ENCODE data around the gene CDK18. TPM values are rescaled to one million over a fixed set of nuclear protein-coding genes. Genes with fewer than 3 reads are reported as not detected.

Gene CDK18
- polyA plus RNA-seq, 1 donor from 2014 or later, result not detected

GRCh38 chr1:205554026-205554811 is 49.8 kb downstream of the CDK18 start:
- H3K27me3 ChIP-seq (ENCODE audit: insufficient read depth, low read depth, low read length), result no peaks in the 10 kb centered on the region
- H3F3A ChIP-seq (ENCODE audit: insufficient read depth, low read length, poor library complexity, severe bottlenecking), result no peaks in the 10 kb centered on the region
- peaks cover 10% of the 10 kb centered on the region for H3K9me3 ChIP-seq (ENCODE audit: low read length)
- H3K4me2 ChIP-seq (ENCODE audit: low read length), result no peak overlapping the region
- no peaks in the 10 kb centered on the region for H3K9me2 ChIP-seq (ENCODE audit: insufficient read depth, low read length)
- no peak overlapping the region for H3K4me3 ChIP-seq (ENCODE audit: low read length)
- no peaks in the 10 kb centered on the region for H3K79me2 ChIP-seq (replicated peaks; ENCODE audit: insufficient read depth, low read length)
- TF ChIP-seq TAF1 (IDR thresholded peaks at IDR 0.05; ENCODE audit: low read depth) (no peak), SMC3 (conservative IDR thresholded peaks at IDR 0.05; ENCODE audit: poor library complexity) (no peak), EP300 (conservative IDR thresholded peaks at IDR 0.05; ENCODE audit: poor library complexity, severe bottlenecking) (no peak), EZH2 (IDR thresholded peaks at IDR 0.05; ENCODE audit: borderline replicate concordance, insufficient read depth, low read length, poor library complexity, severe bottlenecking) (no peak)
- no peak overlapping the region for H3K9ac ChIP-seq (ENCODE audit: low read length)
- H2AFZ ChIP-seq (ENCODE audit: low read depth, low read length), result no peak overlapping the region
- no peaks in the 10 kb centered on the region for H4K20me1 ChIP-seq (ENCODE audit: insufficient read depth)
- H3K27ac ChIP-seq (ENCODE audit: low read length), result no peak overlapping the region
- H3K36me3 ChIP-seq (ENCODE audit: insufficient read depth, low read length), result no peaks in the 10 kb centered on the region

GRCh38 chr1:205561501-205562203 is 57.2 kb downstream of the CDK18 start:
- Histone ChIP-seq H3K27me3 (ENCODE audit: insufficient read depth, low read depth, low read length) (peaks cover 14% of the 10 kb centered on the region), H3K9me2 (ENCODE audit: insufficient read depth, low read length) (no peaks in the 10 kb centered on the region), H3K79me2 (replicated peaks; ENCODE audit: insufficient read depth, low read length) (no peaks in the 10 kb centered on the region), H3F3A (ENCODE audit: insufficient read depth, low read length, poor library complexity, severe bottlenecking) (no peaks in the 10 kb centered on the region), H2AFZ (ENCODE audit: low read depth, low read length) (no peak overlapping the region), H3K36me3 (ENCODE audit: insufficient read depth, low read length) (no peaks in the 10 kb centered on the region), H3K4me3 (ENCODE audit: low read length) (no peak overlapping the region), H3K9me3 (ENCODE audit: low read length) (peaks cover 11% of the 10 kb centered on the region), H3K27ac (ENCODE audit: low read length) (no peak overlapping the region), H3K9ac (ENCODE audit: low read length) (no peak overlapping the region), H3K4me2 (ENCODE audit: low read length) (no peak overlapping the region), H4K20me1 (ENCODE audit: insufficient read depth) (no peaks in the 10 kb centered on the region)
- no peak for TF ChIP-seq POLR2AphosphoS5 (IDR thresholded peaks at IDR 0.05)

GRCh38 chr1:205563927-205564441 is 59.5 kb downstream of the CDK18 start:
- no peak overlapping the region for H2AFZ ChIP-seq (ENCODE audit: low read depth, low read length)
- H3K27me3 ChIP-seq (ENCODE audit: insufficient read depth, low read depth, low read length), result peaks cover 36% of the 10 kb centered on the region
- H3K9me3 ChIP-seq (ENCODE audit: low read length), result peaks cover 11% of the 10 kb centered on the region
- H3K9ac ChIP-seq (ENCODE audit: low read length), result no peak overlapping the region
- H3K9me2 ChIP-seq (ENCODE audit: insufficient read depth, low read length), result no peaks in the 10 kb centered on the region
- H3K4me3 ChIP-seq (ENCODE audit: low read length), result no peak overlapping the region
- H4K20me1 ChIP-seq (ENCODE audit: insufficient read depth), result no peaks in the 10 kb centered on the region
- no peak overlapping the region for H3K27ac ChIP-seq (ENCODE audit: low read length)
- TF ChIP-seq POLR2AphosphoS5 (IDR thresholded peaks at IDR 0.05), result no peak
- no peak for TF ChIP-seq REST (IDR thresholded peaks at IDR 0.05; ENCODE audit: borderline replicate concordance)
- no peak for TF ChIP-seq EZH2 (IDR thresholded peaks at IDR 0.05; ENCODE audit: borderline replicate concordance, insufficient read depth, low read length, poor library complexity, severe bottlenecking)
- no peak for TF ChIP-seq TAF1 (IDR thresholded peaks at IDR 0.05; ENCODE audit: low read depth)
- no peak for TF ChIP-seq SMC3 (conservative IDR thresholded peaks at IDR 0.05; ENCODE audit: poor library complexity)
- TF ChIP-seq EP300 (conservative IDR thresholded peaks at IDR 0.05; ENCODE audit: poor library complexity, severe bottlenecking), result no peak
- TF ChIP-seq RAD21 (conservative IDR thresholded peaks at IDR 0.05), result no peak
- TF ChIP-seq MXI1 (conservative IDR thresholded peaks at IDR 0.05; ENCODE audit: poor library complexity, severe bottlenecking), result no peak
- TF ChIP-seq CTCF (IDR thresholded peaks at IDR 0.05; ENCODE audit: poor library complexity, severe bottlenecking), result no peak
- H3K4me2 ChIP-seq (ENCODE audit: low read length), result no peak overlapping the region
- H3K36me3 ChIP-seq (ENCODE audit: insufficient read depth, low read length), result no peaks in the 10 kb centered on the region
- no peaks in the 10 kb centered on the region for H3F3A ChIP-seq (ENCODE audit: insufficient read depth, low read length, poor library complexity, severe bottlenecking)
- H3K79me2 ChIP-seq (replicated peaks; ENCODE audit: insufficient read depth, low read length), result no peaks in the 10 kb centered on the region

Measured in neural cell (in vitro differentiated cells).